ENCODE data around the gene SNU13. TPM values are rescaled to one million over a fixed set of nuclear protein-coding genes. Genes with fewer than 3 reads are reported as not detected.

Gene SNU13
- total RNA-seq, 4 donors from 2014 or later = 113 to 159 (median 126) TPM

DNA sequence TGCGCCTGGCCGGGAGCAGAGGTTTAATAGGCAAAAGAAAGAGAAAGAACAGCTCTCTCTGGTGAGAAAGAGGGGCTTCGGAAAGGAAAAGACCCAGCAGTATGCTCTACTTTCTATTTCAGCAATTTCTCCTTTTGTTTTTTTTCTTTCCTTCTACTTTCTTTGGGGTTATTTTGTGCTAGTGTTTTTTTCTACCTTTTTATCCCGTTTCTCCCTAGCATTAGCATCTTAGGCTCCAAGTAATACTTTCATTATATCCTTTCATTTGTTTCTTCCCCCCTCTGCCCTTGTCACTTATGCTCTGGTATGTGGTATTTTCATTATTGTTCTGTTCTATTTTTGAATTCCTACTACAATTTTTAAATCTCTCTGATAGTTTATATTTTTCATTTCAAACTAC, 4.5 kb downstream of the SNU13 start:
- TF ChIP-seq POLR2AphosphoS5 (IDR thresholded peaks at IDR 0.05) (no peak), POLR2A (IDR thresholded peaks at IDR 0.05) (no peak), EP300 (IDR thresholded peaks at IDR 0.05) (no peak)
- TF ChIP-seq, protein P1, sequence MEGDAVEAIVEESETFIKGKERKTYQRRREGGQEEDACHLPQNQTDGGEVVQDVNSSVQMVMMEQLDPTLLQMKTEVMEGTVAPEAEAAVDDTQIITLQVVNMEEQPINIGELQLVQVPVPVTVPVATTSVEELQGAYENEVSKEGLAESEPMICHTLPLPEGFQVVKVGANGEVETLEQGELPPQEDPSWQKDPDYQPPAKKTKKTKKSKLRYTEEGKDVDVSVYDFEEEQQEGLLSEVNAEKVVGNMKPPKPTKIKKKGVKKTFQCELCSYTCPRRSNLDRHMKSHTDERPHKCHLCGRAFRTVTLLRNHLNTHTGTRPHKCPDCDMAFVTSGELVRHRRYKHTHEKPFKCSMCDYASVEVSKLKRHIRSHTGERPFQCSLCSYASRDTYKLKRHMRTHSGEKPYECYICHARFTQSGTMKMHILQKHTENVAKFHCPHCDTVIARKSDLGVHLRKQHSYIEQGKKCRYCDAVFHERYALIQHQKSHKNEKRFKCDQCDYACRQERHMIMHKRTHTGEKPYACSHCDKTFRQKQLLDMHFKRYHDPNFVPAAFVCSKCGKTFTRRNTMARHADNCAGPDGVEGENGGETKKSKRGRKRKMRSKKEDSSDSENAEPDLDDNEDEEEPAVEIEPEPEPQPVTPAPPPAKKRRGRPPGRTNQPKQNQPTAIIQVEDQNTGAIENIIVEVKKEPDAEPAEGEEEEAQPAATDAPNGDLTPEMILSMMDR (IDR thresholded peaks at IDR 0.05) = no peak
- 85% methylated on average over 4 of the region's 4 CpGs for WGBS
- H3K4me1 ChIP-seq = peaks cover 21% of the 10 kb centered on the region
- no peak overlapping the region for H3K27ac ChIP-seq
- no peak overlapping the region for H3K4me3 ChIP-seq
- DNase-seq (ENCODE audit: low spot score in 2 of 2) = no peak
- no peaks in the 10 kb centered on the region for H3K9me3 ChIP-seq
- no peaks in the 10 kb centered on the region for H3K27me3 ChIP-seq
- H3K36me3 ChIP-seq = peaks cover 15% of the 10 kb centered on the region

DNA sequence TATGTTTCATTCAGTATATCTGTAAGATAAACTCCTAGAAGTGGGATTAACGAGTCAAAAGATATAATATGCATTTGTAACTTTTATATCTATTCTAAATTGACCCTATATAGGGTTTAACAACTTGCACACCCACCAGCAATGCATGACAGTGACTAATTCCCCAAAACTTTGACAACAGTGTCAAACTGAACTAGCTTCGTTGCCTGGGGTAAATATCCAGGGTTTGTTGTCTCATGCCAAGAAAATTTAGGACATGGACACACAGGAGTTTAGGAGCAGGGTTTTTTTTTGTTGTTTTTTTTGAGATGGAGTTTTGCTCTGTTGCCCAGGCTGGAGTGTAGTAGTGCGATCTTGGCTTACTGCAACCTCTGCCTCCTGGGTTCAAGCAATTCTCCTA, 5.1 kb downstream of the SNU13 start:
- WGBS = 82% methylated on average over 3 of the region's 3 CpGs

GRCh38 chr22:41683052-41683451, 5.6 kb downstream of the SNU13 start:
- Histone ChIP-seq H3K27ac (no peak overlapping the region), H3K36me3 (peaks cover 26% of the 10 kb centered on the region), H3K9me3 (no peaks in the 10 kb centered on the region), H3K4me3 (peak overlapping the region; percentile 64), H3K27me3 (no peaks in the 10 kb centered on the region), H3K4me1 (peaks cover 17% of the 10 kb centered on the region)
- no peak for DNase-seq (ENCODE audit: low spot score in 2 of 2)
- WGBS = 92% methylated on average over 9 of the region's 9 CpGs
- TF ChIP-seq EP300 (IDR thresholded peaks at IDR 0.05) (no peak), POLR2AphosphoS5 (IDR thresholded peaks at IDR 0.05) (no peak), POLR2A (IDR thresholded peaks at IDR 0.05) (no peak)
- TF ChIP-seq, protein P1 (IDR thresholded peaks at IDR 0.05) = no peak

More for the DNA sequence above, 5.1 kb downstream of the SNU13 start:
- TF ChIP-seq POLR2AphosphoS5 (IDR thresholded peaks at IDR 0.05) (no peak), EP300 (IDR thresholded peaks at IDR 0.05) (no peak), POLR2A (IDR thresholded peaks at IDR 0.05) (no peak)
- TF ChIP-seq, protein P1 (IDR thresholded peaks at IDR 0.05) = no peak
- Histone ChIP-seq H3K4me3 (no peak overlapping the region), H3K9me3 (no peaks in the 10 kb centered on the region), H3K27me3 (no peaks in the 10 kb centered on the region), H3K27ac (no peak overlapping the region), H3K4me1 (peaks cover 17% of the 10 kb centered on the region), H3K36me3 (peaks cover 21% of the 10 kb centered on the region)
- no peak for DNase-seq (ENCODE audit: low spot score in 2 of 2)

DNA sequence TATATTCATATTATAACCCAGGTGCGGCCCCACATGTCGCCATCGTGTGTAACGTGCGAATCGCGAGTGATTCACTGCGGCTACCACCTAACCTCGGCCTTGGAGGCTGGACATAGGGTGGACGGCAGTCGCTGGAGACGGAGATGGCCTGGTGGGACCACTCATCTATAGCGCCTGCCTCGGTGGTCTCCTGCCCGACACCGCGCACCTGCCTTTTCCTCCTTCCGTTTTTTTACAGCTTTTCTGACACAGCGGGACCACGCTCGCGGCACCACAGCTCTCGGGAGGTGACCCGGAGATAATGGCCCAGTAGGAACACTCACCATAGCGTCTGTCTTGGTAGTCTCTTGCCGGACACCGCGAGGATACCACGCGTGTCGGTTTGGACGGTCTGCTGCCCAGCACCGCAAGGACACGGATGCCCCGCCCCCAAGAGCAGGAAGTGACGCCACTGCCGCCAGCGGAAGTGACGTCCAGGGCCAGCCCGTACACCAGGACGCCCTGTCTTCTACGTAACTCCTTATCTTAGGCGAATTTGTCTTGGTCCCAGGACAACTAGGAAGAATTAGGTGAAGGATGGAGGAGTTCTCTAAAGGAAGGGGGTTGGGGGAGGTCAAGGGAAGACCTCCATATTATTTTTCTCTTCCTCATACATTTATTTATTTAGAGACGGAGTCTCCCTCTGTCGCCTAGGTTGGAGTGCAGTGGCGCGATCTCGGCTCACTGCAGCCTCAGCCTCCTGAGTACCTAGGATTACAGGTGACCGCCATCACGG, 6.4 kb downstream of the SNU13 start:
- WGBS = 52% methylated on average over 50 of the region's 50 CpGs
- peak; percentile 92 to 93 for DNase-seq (ENCODE audit: low spot score in 2 of 2)
- TF ChIP-seq POLR2A (IDR thresholded peaks at IDR 0.05) = peak in 1 of 2 donors; percentile 80
- TF ChIP-seq, protein P1 (IDR thresholded peaks at IDR 0.05) = no peak
- Histone ChIP-seq H3K4me1 (peaks cover 9% of the 10 kb centered on the region), H3K27ac (peak overlapping the region; percentile 84), H3K9me3 (no peaks in the 10 kb centered on the region), H3K4me3 (peak overlapping the region; percentile 64), H3K36me3 (peaks cover 35% of the 10 kb centered on the region), H3K27me3 (no peaks in the 10 kb centered on the region)

- Histone ChIP-seq H3K4me3 (peak overlapping the region; percentile 64), H3K36me3 (peaks cover 36% of the 10 kb centered on the region), H3K4me1 (peaks cover 4% of the 10 kb centered on the region), H3K9me3 (no peaks in the 10 kb centered on the region), H3K27me3 (no peaks in the 10 kb centered on the region), H3K27ac (peak overlapping the region; percentile 84)
- TF ChIP-seq, protein P1 (IDR thresholded peaks at IDR 0.05) = no peak
- TF ChIP-seq EP300 (IDR thresholded peaks at IDR 0.05) (no peak), POLR2A (IDR thresholded peaks at IDR 0.05) (no peak), POLR2AphosphoS5 (IDR thresholded peaks at IDR 0.05) (no peak)
- DNase-seq (ENCODE audit: low spot score in 2 of 2) = peak in 1 of 2 donors; percentile 56
- 62% methylated on average over 14 of the region's 14 CpGs for WGBS
These were observed 7.1 kb downstream of the SNU13 start for GRCh38 chr22:41681616-41682015.
